ENCODE measurements around the gene ACKR2. TPM values are rescaled to one million over a fixed set of nuclear protein-coding genes. Genes with fewer than 3 reads are reported as not detected.

Gene ACKR2
- total RNA-seq, 1 donor from 2014 or later = 7.9 TPM

DNA sequence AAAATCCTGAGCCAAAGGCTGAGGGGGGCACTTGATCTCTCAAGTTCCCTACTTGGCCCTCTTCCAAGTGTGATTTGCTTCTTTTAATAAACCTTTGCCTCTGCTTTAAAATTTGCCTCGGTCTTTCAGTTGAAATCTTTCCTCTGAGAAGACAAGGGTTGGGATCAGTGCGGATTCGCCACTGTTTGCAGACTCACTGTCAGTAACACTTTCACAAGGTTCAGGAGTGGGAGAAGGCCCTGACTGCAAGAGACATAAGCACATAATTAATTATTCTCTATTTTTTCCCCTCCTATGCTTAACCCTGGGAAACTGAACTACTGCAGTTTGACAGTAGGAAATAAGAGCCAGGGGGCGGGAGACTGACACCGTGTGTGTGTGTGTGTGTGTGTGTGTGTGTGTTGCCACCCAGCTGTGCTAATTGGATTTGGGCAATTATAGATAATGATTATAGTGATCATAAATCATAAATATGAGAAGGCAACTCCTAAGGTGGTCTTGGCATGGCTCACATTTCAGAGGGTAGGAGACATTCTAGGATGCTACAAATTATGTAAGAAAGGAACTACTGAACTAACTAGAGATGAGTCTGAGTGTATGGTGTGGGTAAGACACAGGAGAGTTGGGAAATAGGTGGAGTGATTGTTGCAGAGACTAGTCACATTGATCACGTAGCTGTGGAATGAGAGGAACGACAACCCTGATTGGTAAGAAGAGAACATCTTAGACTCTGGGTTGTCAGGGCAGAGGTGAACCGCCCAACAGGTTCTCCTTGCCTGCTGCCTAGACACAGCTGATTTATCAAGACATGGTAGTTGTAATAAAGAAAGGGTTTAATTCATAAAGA is 91.2 kb downstream of the ACKR2 start:
- intact Hi-C loops (cut with DNase I) = no loop called here
- Histone ChIP-seq H3K36me3 (no peaks in the 10 kb centered on the region), H3K27me3 (no peaks in the 10 kb centered on the region), H3K9me3 (no peaks in the 10 kb centered on the region), H3K27ac (peak overlapping the region; percentile 48), H3K4me3 (no peak overlapping the region), H3K4me1 (peaks cover 3% of the 10 kb centered on the region)
- no peak for TF ChIP-seq POLR2AphosphoS5 (IDR thresholded peaks at IDR 0.05; ENCODE audit: insufficient read depth in 1 of 2, low read depth in 1 of 2)
- TF ChIP-seq, protein P1, sequence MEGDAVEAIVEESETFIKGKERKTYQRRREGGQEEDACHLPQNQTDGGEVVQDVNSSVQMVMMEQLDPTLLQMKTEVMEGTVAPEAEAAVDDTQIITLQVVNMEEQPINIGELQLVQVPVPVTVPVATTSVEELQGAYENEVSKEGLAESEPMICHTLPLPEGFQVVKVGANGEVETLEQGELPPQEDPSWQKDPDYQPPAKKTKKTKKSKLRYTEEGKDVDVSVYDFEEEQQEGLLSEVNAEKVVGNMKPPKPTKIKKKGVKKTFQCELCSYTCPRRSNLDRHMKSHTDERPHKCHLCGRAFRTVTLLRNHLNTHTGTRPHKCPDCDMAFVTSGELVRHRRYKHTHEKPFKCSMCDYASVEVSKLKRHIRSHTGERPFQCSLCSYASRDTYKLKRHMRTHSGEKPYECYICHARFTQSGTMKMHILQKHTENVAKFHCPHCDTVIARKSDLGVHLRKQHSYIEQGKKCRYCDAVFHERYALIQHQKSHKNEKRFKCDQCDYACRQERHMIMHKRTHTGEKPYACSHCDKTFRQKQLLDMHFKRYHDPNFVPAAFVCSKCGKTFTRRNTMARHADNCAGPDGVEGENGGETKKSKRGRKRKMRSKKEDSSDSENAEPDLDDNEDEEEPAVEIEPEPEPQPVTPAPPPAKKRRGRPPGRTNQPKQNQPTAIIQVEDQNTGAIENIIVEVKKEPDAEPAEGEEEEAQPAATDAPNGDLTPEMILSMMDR (IDR thresholded peaks at IDR 0.05) = no peak
- TF ChIP-seq POLR2A (IDR thresholded peaks at IDR 0.05) = no peak
- DNase-seq (ENCODE audit: extremely low spot score in 2 of 2) = peak in 1 of 2 donors; percentile 29

DNA sequence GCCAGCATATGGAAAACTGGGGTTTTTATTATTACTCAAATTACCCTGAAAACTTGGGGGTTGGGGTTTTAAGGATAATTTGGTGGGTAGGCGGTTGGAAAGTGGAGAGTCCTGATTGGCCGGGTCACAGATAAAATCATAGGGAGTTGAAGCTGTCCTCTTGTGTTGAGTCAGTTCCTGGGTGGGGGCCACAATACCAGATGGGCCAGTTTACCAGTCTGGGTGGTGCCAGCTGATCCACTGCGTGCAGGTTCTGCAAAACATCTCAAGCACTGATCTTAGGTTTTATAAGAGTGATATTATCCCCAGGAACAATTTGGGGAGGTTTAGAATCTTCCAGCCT is 91.8 kb downstream of the ACKR2 start:
- no peaks in the 10 kb centered on the region for H3K27me3 ChIP-seq
- TF ChIP-seq, protein P1 (IDR thresholded peaks at IDR 0.05) = no peak
- TF ChIP-seq POLR2AphosphoS5 (IDR thresholded peaks at IDR 0.05; ENCODE audit: insufficient read depth in 1 of 2, low read depth in 1 of 2) (no peak), POLR2A (IDR thresholded peaks at IDR 0.05) (no peak)
- no peak overlapping the region for H3K4me3 ChIP-seq
- no peaks in the 10 kb centered on the region for H3K9me3 ChIP-seq
- no peaks in the 10 kb centered on the region for H3K36me3 ChIP-seq
- H3K27ac ChIP-seq = no peak overlapping the region
- intact Hi-C loops (cut with DNase I) = no loop called here
- peak in 1 of 2 donors; percentile 52 for DNase-seq (ENCODE audit: extremely low spot score in 2 of 2)
- H3K4me1 ChIP-seq = peaks cover 7% of the 10 kb centered on the region

DNA sequence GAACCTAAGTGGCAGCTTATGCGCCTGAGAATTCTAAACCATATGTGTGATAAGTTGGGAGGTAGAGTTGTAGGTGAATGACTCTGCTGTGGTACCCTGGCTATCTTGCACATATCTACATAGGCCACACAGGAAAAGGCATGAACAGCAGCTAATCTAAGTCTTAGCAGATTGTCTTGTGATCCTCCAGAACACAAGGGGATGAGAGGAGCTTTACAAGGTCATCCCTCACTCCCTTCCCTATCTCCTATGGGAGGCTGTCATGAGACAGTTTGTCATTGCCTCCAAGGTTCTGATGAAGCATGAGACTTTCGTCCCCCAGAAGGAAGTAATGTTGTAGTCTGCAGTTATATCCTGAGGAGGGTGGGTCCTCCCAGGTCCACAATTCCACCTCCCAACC is 93.0 kb downstream of the ACKR2 start:
- no peak for TF ChIP-seq POLR2AphosphoS5 (IDR thresholded peaks at IDR 0.05; ENCODE audit: insufficient read depth in 1 of 2, low read depth in 1 of 2)
- TF ChIP-seq, protein P1 (IDR thresholded peaks at IDR 0.05) = no peak
- no peak for TF ChIP-seq POLR2A (IDR thresholded peaks at IDR 0.05)
- Histone ChIP-seq H3K27me3 (no peaks in the 10 kb centered on the region), H3K9me3 (no peaks in the 10 kb centered on the region), H3K36me3 (no peaks in the 10 kb centered on the region), H3K4me1 (peaks cover 18% of the 10 kb centered on the region), H3K27ac (no peak overlapping the region), H3K4me3 (no peak overlapping the region)
- intact Hi-C loops (cut with DNase I) = no loop called here
- DNase-seq (ENCODE audit: extremely low spot score in 2 of 2) = no peak

DNA sequence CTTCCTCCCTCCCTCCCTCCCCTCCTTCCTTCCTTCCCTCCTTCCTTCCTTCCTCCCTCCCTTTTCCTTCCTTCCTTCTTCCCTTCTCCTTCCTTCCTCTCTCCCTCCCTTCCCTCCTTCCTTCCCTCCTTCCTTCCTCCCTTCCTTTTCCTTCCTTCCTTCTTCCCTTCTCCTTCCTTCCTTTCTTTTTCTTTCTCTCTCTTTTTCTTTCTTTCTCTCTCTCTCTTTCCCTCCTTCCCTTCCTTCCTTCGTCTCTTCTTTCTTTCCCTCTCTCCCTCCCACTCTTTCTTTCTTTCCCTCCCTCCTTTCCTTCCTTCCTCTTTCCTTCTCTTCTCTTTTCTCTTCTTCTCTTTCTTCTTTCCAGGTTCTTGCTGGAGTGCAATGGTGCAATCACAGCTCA is 94.8 kb downstream of the ACKR2 start:
- DNase-seq (ENCODE audit: extremely low spot score in 2 of 2) = no peak
- TF ChIP-seq, protein P1 (IDR thresholded peaks at IDR 0.05) = no peak
- TF ChIP-seq POLR2AphosphoS5 (IDR thresholded peaks at IDR 0.05; ENCODE audit: insufficient read depth in 1 of 2, low read depth in 1 of 2) (no peak), POLR2A (IDR thresholded peaks at IDR 0.05) (no peak)
- intact Hi-C loops (cut with DNase I) = no loop called here

DNA sequence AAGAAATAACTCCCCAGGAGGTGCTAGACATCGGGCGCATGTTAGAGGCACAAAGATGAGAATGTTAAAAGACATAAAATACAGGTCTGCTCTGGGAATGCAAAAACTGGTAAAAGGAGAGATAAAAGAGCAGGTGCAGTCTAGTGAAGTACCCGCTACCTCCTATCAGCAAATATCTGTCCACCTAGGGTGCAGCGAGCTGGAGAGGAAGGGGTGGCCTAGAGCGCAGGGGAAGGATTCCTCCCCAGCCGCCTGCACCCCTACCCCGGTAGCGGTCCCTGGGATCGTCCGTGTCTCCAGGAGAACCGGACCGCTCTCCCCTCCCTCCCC is 96.5 kb downstream of the ACKR2 start:
- H3K27ac ChIP-seq = peak overlapping the region; percentile 77
- H3K4me3 ChIP-seq = peak overlapping the region; percentile 60 to 91
- TF ChIP-seq POLR2A (IDR thresholded peaks at IDR 0.05) (no peak), POLR2AphosphoS5 (IDR thresholded peaks at IDR 0.05; ENCODE audit: insufficient read depth in 1 of 2, low read depth in 1 of 2) (no peak)
- TF ChIP-seq, protein P1 (IDR thresholded peaks at IDR 0.05) = no peak
- H3K27me3 ChIP-seq = no peaks in the 10 kb centered on the region
- DNase-seq (ENCODE audit: extremely low spot score in 2 of 2) = no peak
- no peaks in the 10 kb centered on the region for H3K9me3 ChIP-seq
- H3K4me1 ChIP-seq = peaks cover 25% of the 10 kb centered on the region
- H3K36me3 ChIP-seq = peaks cover 0 to 27% of the 10 kb centered on the region in 2 donors
- intact Hi-C loops (cut with DNase I) = no loop called here

More for the DNA sequence above, 94.8 kb downstream of the ACKR2 start:
- Histone ChIP-seq H3K27ac (no peak overlapping the region), H3K27me3 (no peaks in the 10 kb centered on the region), H3K4me1 (peaks cover 25% of the 10 kb centered on the region), H3K36me3 (peaks cover 0 to 13% of the 10 kb centered on the region in 2 donors), H3K4me3 (no peak overlapping the region), H3K9me3 (no peaks in the 10 kb centered on the region)
